HCT116 (cell line): ENCODE data around the gene SORT1. TPM values are rescaled to one million over a fixed set of nuclear protein-coding genes. Genes with fewer than 3 reads are reported as not detected.

Experiments
- ATAC-seq: fragments of 200-7000 bp; cut with Tn5 transposase; 2 replicates; pipeline ENCODE4 v1.9.1; 2020; ENCODE audit warnings: mild to moderate bottlenecking, moderate library complexity
- BruUV-seq: library from RNA; stranded (reverse); fragments of 400-500 nt; replicated peaks from 2 replicates; lab custom pipeline; 2021; lab: Mats Ljungman, UMichigan
- CTCF ChIA-PET: fragments of 300-600 bp; sonication (Branson Sonifier 250); formaldehyde crosslinking; loops from one replicate; lab custom pipeline; 2021; ENCODE audit warnings: antibody characterized with exemption; lab: Charles Lee
- POLR2A ChIA-PET: fragments of 300-600, 350-600 bp; sonication (Branson Sonifier 250); formaldehyde crosslinking; loops from one replicate; lab custom pipeline; 2021; ENCODE audit warnings: antibody characterized with exemption; lab: Charles Lee
- RAD21 ChIA-PET, 2 experiments: fragments of 300-600 bp; sonication (Branson Sonifier 250); formaldehyde crosslinking; loops; one replicate each; lab custom pipeline; 2023; ENCODE audit warnings: low total read pairs in 2 of 2; ENCODE audit not compliant: uncharacterized antibody in 2 of 2, unreplicated experiment in 2 of 2, low non-redundant PET in 1 of 2; lab: Charles Lee
- DNase-seq: peaks from one replicate; pipeline ENCODE4 v3.0.0-alpha.2; 2010; ENCODE audit warnings: low read depth, low spot score
- H2AFZ ChIP-seq: fragments of 200-600 bp; shearing (Covaris generic), sonication (generic); 2 replicates; pipeline ENCODE4 v1.6.1; 2017; ENCODE audit warnings: low read depth, mixed run types, mixed read lengths, antibody characterized with exemption, low read length; ENCODE audit not compliant: poor library complexity, severe bottlenecking
- H3K27ac ChIP-seq: 2 replicates; pipeline ENCODE4 v1.5.1; 2012; ENCODE audit warnings: low read depth, low read length
- H3K27me3 ChIP-seq: fragments of 200-600 bp; sonication (generic); 2 replicates; pipeline ENCODE4 v1.6.1; 2016; ENCODE audit warnings: mixed run types, low read length, mixed read lengths; ENCODE audit not compliant: insufficient read depth
- H3K36me3 ChIP-seq, 2 experiments: fragments of 200-500 bp in 1 of 2; fragments of 200-600 bp in 1 of 2; sonication (Bioruptor generic) in 1 of 2; sonication (generic) in 1 of 2; 2 replicates each; pipeline versions ENCODE4 v1.5.1 to v1.6.1; 2014 to 2016; ENCODE audit warnings: low read length in 2 of 2, inconsistent platforms in 1 of 2, mixed read lengths in 1 of 2, mixed run types in 1 of 2; ENCODE audit not compliant: insufficient read depth in 2 of 2, control insufficient read depth in 1 of 2
- H3K4me1 ChIP-seq, 2 experiments: fragments of 200-600 bp in 1 of 2; sonication (generic) in 1 of 2; 2 replicates each; pipeline versions ENCODE4 v1.5.1 to v1.6.1; 2012 to 2017; ENCODE audit warnings: low read length in 2 of 2, inconsistent platforms in 1 of 2, mild to moderate bottlenecking in 1 of 2, mixed read lengths in 1 of 2, mixed run types in 1 of 2, moderate library complexity in 1 of 2; ENCODE audit not compliant: insufficient read depth in 2 of 2, control insufficient read depth in 1 of 2
- H3K4me2 ChIP-seq: fragments of 200-600 bp; sonication (generic); 2 replicates; pipeline ENCODE4 v1.6.1; 2017; ENCODE audit warnings: mixed run types, low read length, mixed read lengths
- H3K4me3 ChIP-seq, 2 experiments: fragments of 200-600 bp in 1 of 2; sonication (generic) in 1 of 2; replicated peaks in 1 of 2; 2 replicates each; pipeline ENCODE4 v1.5.1; 2011 to 2016; ENCODE audit warnings: low read length in 2 of 2, control low read depth in 1 of 2, low read depth in 1 of 2, mild to moderate bottlenecking in 1 of 2, mixed read lengths in 1 of 2, mixed run types in 1 of 2
- H3K79me2 ChIP-seq: fragments of 200-600 bp; sonication (generic); 2 replicates; pipeline ENCODE4 v1.6.1; 2017; ENCODE audit warnings: mild to moderate bottlenecking, mixed run types, low read length, moderate library complexity, mixed read lengths; ENCODE audit not compliant: insufficient read depth
- H3K9ac ChIP-seq: fragments of 200-600 bp; sonication (generic); 2 replicates; pipeline ENCODE4 v1.6.1; 2016; ENCODE audit warnings: low read length, mixed read lengths
- H3K9me2 ChIP-seq: fragments of 200-600 bp; sonication (generic), shearing (Covaris generic); 2 replicates; pipeline ENCODE4 v1.6.1; 2017; ENCODE audit warnings: mixed run types, mild to moderate bottlenecking, moderate library complexity; ENCODE audit not compliant: insufficient read depth
- H3K9me3 ChIP-seq, 2 experiments: fragments of 200-500 bp in 1 of 2; fragments of 200-600 bp in 1 of 2; sonication (Bioruptor generic) in 1 of 2; sonication (generic) in 1 of 2; 2 replicates each; pipeline ENCODE4 v1.6.1; 2014 to 2017; ENCODE audit warnings: low read length in 2 of 2, mixed read lengths in 2 of 2, inconsistent platforms in 1 of 2, low read depth in 1 of 2, mild to moderate bottlenecking in 1 of 2, mixed run types in 1 of 2, moderate library complexity in 1 of 2; ENCODE audit not compliant: control insufficient read depth in 1 of 2, insufficient read depth in 1 of 2
- H4K20me1 ChIP-seq: fragments of 200-600 bp; sonication (generic), shearing (Covaris generic); 2 replicates; pipeline ENCODE4 v1.6.1; 2017; ENCODE audit warnings: mixed run types, mild to moderate bottlenecking, moderate library complexity; ENCODE audit not compliant: insufficient read depth
- ATF3 ChIP-seq: IDR thresholded peaks from 2 replicates; pipeline ENCODE4 v1.6.1; 2012
- CBX3 ChIP-seq: IDR thresholded peaks from 2 replicates; pipeline ENCODE4 v1.6.1; 2012; ENCODE audit warnings: low read depth
- CTCF ChIP-seq, 3 experiments: fragments of 200-600 bp in 1 of 3; sonication (generic) in 1 of 3; IDR thresholded peaks in 2 of 3; conservative IDR thresholded peaks in 1 of 3; 2 replicates each; pipeline ENCODE4 v1.5.1; 2012 to 2017; ENCODE audit warnings: low read depth in 2 of 3, low read length in 2 of 3, antibody characterized with exemption in 1 of 3, borderline replicate concordance in 1 of 3, control low read depth in 1 of 3, mild to moderate bottlenecking in 1 of 3, mixed read lengths in 1 of 3, mixed run types in 1 of 3, moderate library complexity in 1 of 3; ENCODE audit not compliant: insufficient read depth in 1 of 3
- EZH2phosphoT487 ChIP-seq: fragments of 200-600 bp; IDR thresholded peaks from 2 replicates; pipeline ENCODE4 v1.6.1; 2018; ENCODE audit warnings: antibody characterized with exemption, borderline replicate concordance
- FOSL1 ChIP-seq: IDR thresholded peaks from 2 replicates; pipeline ENCODE4 v1.6.1; 2012; ENCODE audit warnings: low read depth
- JUND ChIP-seq: IDR thresholded peaks from 2 replicates; pipeline ENCODE4 v1.6.1; 2012
- POLR2A ChIP-seq: IDR thresholded peaks from 2 replicates; pipeline ENCODE4 v1.7.0; 2011; ENCODE audit warnings: borderline replicate concordance; ENCODE audit not compliant: insufficient read depth, insufficient read length; ENCODE audit errors: extremely low read depth
- POLR2AphosphoS5 ChIP-seq: IDR thresholded peaks from 2 replicates; pipeline ENCODE4 v1.6.1; 2011; ENCODE audit warnings: mild to moderate bottlenecking, low read depth, low read length, moderate library complexity
- SIN3A ChIP-seq: IDR thresholded peaks from 2 replicates; pipeline ENCODE4 v1.6.1; 2012; ENCODE audit warnings: low read depth
- TCF7L2 ChIP-seq: IDR thresholded peaks from 2 replicates; pipeline ENCODE4 v1.7.0; 2011; ENCODE audit warnings: borderline replicate concordance, inconsistent platforms; ENCODE audit not compliant: insufficient read depth, insufficient read length; ENCODE audit errors: extremely low read depth
- YY1 ChIP-seq: IDR thresholded peaks from 2 replicates; pipeline ENCODE4 v1.6.1; 2011; ENCODE audit warnings: low read length, low read depth, moderate library complexity, mild to moderate bottlenecking; ENCODE audit not compliant: insufficient replicate concordance; ENCODE audit errors: extremely low read depth
- ZFX ChIP-seq: fragments of 450-650 bp; IDR thresholded peaks from 2 replicates; pipeline ENCODE4 v1.6.1; 2017
- intact Hi-C: fragments of 100-400 bp; cut with micrococcal nuclease; formaldehyde crosslinking; loops from 2 replicates; pipeline ENCODE4 v1.10.0; 2022
- total RNA-seq: library from RNA; stranded (reverse); gene quantifications from one replicate; pipeline ENCODE4 v1.2.1, GENCODE V29; 2021; ENCODE audit not compliant: unreplicated experiment
- TF ChIP-seq, protein P1 (sequence below): IDR thresholded peaks from 2 replicates; pipeline ENCODE4 v1.6.1; 2011; ENCODE audit warnings: mild to moderate bottlenecking, low read length, moderate library complexity; ENCODE audit not compliant: insufficient replicate concordance; ENCODE audit errors: extremely low read depth

Gene SORT1
- total RNA-seq, 1 experiment from 2014 or later: 20.2 TPM

GRCh38 chr1:109365642-109366204, 32.0 kb downstream of the SORT1 start:
- RAD21 ChIA-PET: no interaction called here
- CTCF ChIA-PET: no interaction called here
- TF ChIP-seq POLR2AphosphoS5: no peak
- TF ChIP-seq FOSL1: no peak
- TF ChIP-seq SIN3A: no peak
- TF ChIP-seq, protein P1, sequence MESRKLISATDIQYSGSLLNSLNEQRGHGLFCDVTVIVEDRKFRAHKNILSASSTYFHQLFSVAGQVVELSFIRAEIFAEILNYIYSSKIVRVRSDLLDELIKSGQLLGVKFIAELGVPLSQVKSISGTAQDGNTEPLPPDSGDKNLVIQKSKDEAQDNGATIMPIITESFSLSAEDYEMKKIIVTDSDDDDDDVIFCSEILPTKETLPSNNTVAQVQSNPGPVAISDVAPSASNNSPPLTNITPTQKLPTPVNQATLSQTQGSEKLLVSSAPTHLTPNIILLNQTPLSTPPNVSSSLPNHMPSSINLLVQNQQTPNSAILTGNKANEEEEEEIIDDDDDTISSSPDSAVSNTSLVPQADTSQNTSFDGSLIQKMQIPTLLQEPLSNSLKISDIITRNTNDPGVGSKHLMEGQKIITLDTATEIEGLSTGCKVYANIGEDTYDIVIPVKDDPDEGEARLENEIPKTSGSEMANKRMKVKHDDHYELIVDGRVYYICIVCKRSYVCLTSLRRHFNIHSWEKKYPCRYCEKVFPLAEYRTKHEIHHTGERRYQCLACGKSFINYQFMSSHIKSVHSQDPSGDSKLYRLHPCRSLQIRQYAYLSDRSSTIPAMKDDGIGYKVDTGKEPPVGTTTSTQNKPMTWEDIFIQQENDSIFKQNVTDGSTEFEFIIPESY: no peak
- TF ChIP-seq POLR2A: no peak
- TF ChIP-seq ZFX: no peak
- TF ChIP-seq CBX3: no peak
- TF ChIP-seq YY1: no peak
- no peaks in the 10 kb centered on the region for H4K20me1 ChIP-seq
- DNase-seq (no peak), ATAC-seq (no peak)
- H3K4me2 ChIP-seq: no peak overlapping the region
- no peak overlapping the region for H2AFZ ChIP-seq
- H3K27ac ChIP-seq: no peak overlapping the region
- BruUV-seq: no TSS peak
- intact Hi-C loops: no loop called here
- H3K9me3 ChIP-seq: no peaks in the 10 kb centered on the region
- H3K79me2 ChIP-seq: no peaks in the 10 kb centered on the region
- H3K4me1 ChIP-seq: peaks cover 0 to 14% of the 10 kb centered on the region in 2 experiments; a peak in 3 of 4 replicates
- no peak overlapping the region for H3K4me3 ChIP-seq
- H3K9me2 ChIP-seq: no peaks in the 10 kb centered on the region
- H3K9ac ChIP-seq: no peak overlapping the region
- no peaks in the 10 kb centered on the region for H3K27me3 ChIP-seq
- no peaks in the 10 kb centered on the region for H3K36me3 ChIP-seq
- POLR2A ChIA-PET: no interaction called here

- ChIA-PET CTCF (no interaction called here), RAD21 (interaction anchor here in 1 of 2 experiments (0.6 kb wide), 1 partner anchor 110 kb away, joined by 4 read pairs; no protein-coding TSS in a partner anchor), POLR2A (no interaction called here)
- no peak for TF ChIP-seq JUND
- TF ChIP-seq CTCF (IDR thresholded peaks at IDR 0.05 in 2 of 3, conservative IDR thresholded peaks at IDR 0.05 in 1 of 3; ENCODE audit: borderline replicate concordance in 1 of 3, insufficient read depth in 1 of 3, low read depth in 2 of 3, low read length in 2 of 3): no peak
- TF ChIP-seq ATF3: no peak
- TF ChIP-seq CBX3: no peak
- no peak for TF ChIP-seq SIN3A
- TF ChIP-seq TCF7L2: no peak
- TF ChIP-seq EZH2phosphoT487: no peak
- H3K9me2 ChIP-seq: no peaks in the 10 kb centered on the region
- H4K20me1 ChIP-seq: no peaks in the 10 kb centered on the region
- BruUV-seq: no TSS peak
- H3K27ac ChIP-seq: no peak overlapping the region
- H3K4me2 ChIP-seq: no peak overlapping the region
- H3K9me3 ChIP-seq: no peaks in the 10 kb centered on the region
- no peak overlapping the region for H3K4me3 ChIP-seq
- no peak overlapping the region for H3K9ac ChIP-seq
- peaks cover 0 to 10% of the 10 kb centered on the region in 2 experiments; a peak in 3 of 4 replicates for H3K4me1 ChIP-seq
- ATAC-seq: no peak
- no peak for DNase-seq
- H2AFZ ChIP-seq: no peak overlapping the region
- no peaks in the 10 kb centered on the region for H3K79me2 ChIP-seq
- intact Hi-C loops: no loop called here
- H3K36me3 ChIP-seq: no peaks in the 10 kb centered on the region
- H3K27me3 ChIP-seq: no peaks in the 10 kb centered on the region
These were observed 36.1 kb downstream of the SORT1 start for GRCh38 chr1:109361649-109362048.
